GM21447 (cell line): ENCODE data around the gene L1CAM.

ENCODE experiments used
- ATAC-seq: cut with Tn5 transposase; IDR thresholded peaks from one replicate; pipeline ENCODE4 v1.9.1; 2021; ENCODE audit not compliant: unreplicated experiment

L1CAM gene

GRCh38 chrX:153878969-153879653, 6.9 kb downstream of the L1CAM start:
- ATAC-seq: no peak

GRCh38 chrX:153878345-153878744, 7.6 kb downstream of the L1CAM start:
- ATAC-seq: no peak

- ATAC-seq: no peak
These were observed 8.3 kb downstream of the L1CAM start for GRCh38 chrX:153877571-153878261.

- ATAC-seq: no peak
These were observed 9.9 kb downstream of the L1CAM start for GRCh38 chrX:153876112-153876491.

GRCh38 chrX:153875391-153876111, 10.4 kb downstream of the L1CAM start:
- no peak for ATAC-seq

GRCh38 chrX:153874366-153875125, 11.4 kb downstream of the L1CAM start:
- no peak for ATAC-seq

GRCh38 chrX:153874085-153874365, 11.9 kb downstream of the L1CAM start:
- ATAC-seq: no peak

GRCh38 chrX:153873282-153874084, 12.5 kb downstream of the L1CAM start:
- ATAC-seq: no peak

GRCh38 chrX:153871946-153872878, 13.8 kb downstream of the L1CAM start:
- no peak for ATAC-seq

GRCh38 chrX:153871451-153871850, 14.5 kb downstream of the L1CAM start:
- no peak for ATAC-seq

GRCh38 chrX:153870791-153871360, 15.1 kb downstream of the L1CAM start:
- ATAC-seq: no peak

GRCh38 chrX:153870288-153870690, 15.7 kb downstream of the L1CAM start:
- ATAC-seq: no peak

GRCh38 chrX:153869473-153870287, 16.3 kb downstream of the L1CAM start:
- ATAC-seq: no peak

- no peak for ATAC-seq
These were observed 17.1 kb downstream of the L1CAM start for GRCh38 chrX:153868576-153869472.

- no peak for ATAC-seq
These were observed 18.3 kb downstream of the L1CAM start for GRCh38 chrX:153867671-153868070.

GRCh38 chrX:153867139-153867538, 18.8 kb downstream of the L1CAM start:
- no peak for ATAC-seq

GRCh38 chrX:153866302-153867019, 19.5 kb downstream of the L1CAM start:
- ATAC-seq: no peak
